Coronary artery (tissue), 2 donors: Measurements from ENCODE around the gene OST4.

ENCODE experiments used
- DNase-seq: peaks from one replicate; pipeline ENCODE4 v3.0.0-alpha.2; 2017; ENCODE audit warnings: low spot score
- H3K27ac ChIP-seq, 2 donors: fragments of 200-600 bp; sonication (generic); one replicate each; pipeline ENCODE4 v1.5.1; 2016 to 2019
- H3K4me3 ChIP-seq: fragments of 200-600 bp; sonication (generic); 2 replicates; pipeline ENCODE4 v1.5.1; 2016; ENCODE audit warnings: mild to moderate bottlenecking, moderate library complexity
- CTCF ChIP-seq: fragments of 200-600 bp; sonication (generic); IDR thresholded peaks from one replicate; pipeline ENCODE4 v1.5.1; 2019; ENCODE audit warnings: antibody characterized with exemption

Gene OST4

GRCh38 chr2:27081984-27082772 lies 10.7 kb upstream of the OST4 start:
- Histone ChIP-seq H3K4me3 (no peak overlapping the region), H3K27ac (no peak overlapping the region)
- no peak for TF ChIP-seq CTCF
- no peak for DNase-seq

GRCh38 chr2:27080603-27080936 lies 9.1 kb upstream of the OST4 start:
- Histone ChIP-seq H3K4me3 (peak overlapping the region; percentile 90), H3K27ac (peak overlapping the region; percentile 95 to 96)
- DNase-seq = no peak
- TF ChIP-seq CTCF = no peak

GRCh38 chr2:27080140-27080469 lies 8.7 kb upstream of the OST4 start:
- Histone ChIP-seq H3K27ac (peak overlapping the region; percentile 95 to 96), H3K4me3 (peak overlapping the region; percentile 90)
- DNase-seq = no peak
- TF ChIP-seq CTCF = no peak

- no peak for DNase-seq
- TF ChIP-seq CTCF = no peak
- H3K27ac ChIP-seq = peak overlapping the region; percentile 95 to 96
- peak overlapping the region; percentile 90 for H3K4me3 ChIP-seq
Measured at GRCh38 chr2:27079233-27080139, 8.0 kb upstream of the OST4 start.

- Histone ChIP-seq H3K4me3 (peak within 1 kb of the TSS; percentile 90), H3K27ac (peak within 1 kb of the TSS; percentile 95 to 96)
- peak; percentile 97 for DNase-seq
- no peak for TF ChIP-seq CTCF
Measured at GRCh38 chr2:27078267-27079194, 7.1 kb upstream of the OST4 start, which contains the start of gene EMILIN1. EMILIN1 (plus strand) TSS chr2:27078615; CDS start chr2:27079066, 451 bp downstream.

GRCh38 chr2:27077231-27077630 lies 5.8 kb upstream of the OST4 start:
- Histone ChIP-seq H3K27ac (peak overlapping the region; percentile 95 to 96), H3K4me3 (no peak overlapping the region)
- no peak for DNase-seq
- TF ChIP-seq CTCF = no peak
